HepG2 (cell line): ENCODE data around the gene SMIM1. TPM values are rescaled to one million over a fixed set of nuclear protein-coding genes. Genes with fewer than 3 reads are reported as not detected.

Experiments
- BRF2 ChIP-seq: sonication (generic); formaldehyde crosslinking; IDR thresholded peaks from 2 replicates; pipeline ENCODE4 v1.8.1; 2022; ENCODE audit warnings: mild to moderate bottlenecking, missing genetic modification reagents
- CHCHD3 ChIP-seq: sonication (generic); formaldehyde crosslinking; IDR thresholded peaks from 2 replicates; pipeline ENCODE4 v1.8.0; 2022; ENCODE audit warnings: mild to moderate bottlenecking, missing genetic modification reagents, moderate library complexity
- DMAP1 ChIP-seq: IDR thresholded peaks from 2 replicates; pipeline ENCODE4 v1.6.1; 2016
- FOXA1 ChIP-seq, 2 experiments: fragments of 450-650 bp in 1 of 2; sonication (generic) in 1 of 2; formaldehyde crosslinking in 1 of 2; IDR thresholded peaks; 2 replicates each; pipeline versions ENCODE4 v1.4.0 to v1.6.1; 2016 to 2020; ENCODE audit warnings: missing genetic modification reagents in 1 of 2
- HOXA7 ChIP-seq: sonication (generic); formaldehyde crosslinking; IDR thresholded peaks from 2 replicates; pipeline ENCODE4 v1.8.1; 2022; ENCODE audit warnings: mild to moderate bottlenecking, missing genetic modification reagents, moderate library complexity
- KLF6 ChIP-seq: IDR thresholded peaks from 2 replicates; pipeline ENCODE4 v1.8.0; 2016; ENCODE audit warnings: missing biosample characterization, missing genetic modification reagents
- MAF1 ChIP-seq: sonication (generic); formaldehyde crosslinking; IDR thresholded peaks from 2 replicates; pipeline ENCODE4 v1.5.0; 2020; ENCODE audit warnings: missing genetic modification reagents, borderline replicate concordance
- PAWR ChIP-seq: sonication (generic); formaldehyde crosslinking; IDR thresholded peaks from 2 replicates; pipeline ENCODE4 v1.4.0; 2020; ENCODE audit warnings: missing genetic modification reagents, mild to moderate bottlenecking, borderline replicate concordance
- PBX3 ChIP-seq: sonication (generic); formaldehyde crosslinking; IDR thresholded peaks from 2 replicates; pipeline ENCODE4 v1.8.1; 2023; ENCODE audit warnings: missing genetic modification reagents, inconsistent platforms, borderline replicate concordance
- RARA ChIP-seq: IDR thresholded peaks from 2 replicates; pipeline ENCODE4 v1.6.1; 2016; ENCODE audit warnings: missing genetic modification reagents, missing compliant biosample characterization
- RBFOX2 ChIP-seq: fragments of 200-400 bp; formaldehyde crosslinking; IDR thresholded peaks from 2 replicates; pipeline ENCODE4 v1.6.1; 2017; ENCODE audit warnings: low read depth, mild to moderate bottlenecking, low read length
- RFX1 ChIP-seq: fragments of 450-650 bp; IDR thresholded peaks from 2 replicates; pipeline ENCODE4 v1.6.1; 2017
- RORA ChIP-seq: sonication (generic); formaldehyde crosslinking; IDR thresholded peaks from 2 replicates; pipeline ENCODE4 v1.5.0; 2020; ENCODE audit warnings: mild to moderate bottlenecking, missing genetic modification reagents, moderate library complexity
- SMAD1 ChIP-seq: sonication (generic); formaldehyde crosslinking; IDR thresholded peaks from 2 replicates; pipeline ENCODE4 v1.4.0; 2020; ENCODE audit warnings: missing genetic modification reagents, low read depth, mild to moderate bottlenecking, borderline replicate concordance
- ZBTB34 ChIP-seq: sonication (generic); formaldehyde crosslinking; IDR thresholded peaks from 2 replicates; pipeline ENCODE4 v1.8.0; 2022; ENCODE audit warnings: mild to moderate bottlenecking, missing genetic modification reagents
- ZBTB46 ChIP-seq: sonication (generic); formaldehyde crosslinking; IDR thresholded peaks from 2 replicates; pipeline ENCODE4 v1.4.0; 2020; ENCODE audit warnings: mild to moderate bottlenecking, missing genetic modification reagents, borderline replicate concordance
- ZC3H4 ChIP-seq: sonication (generic); formaldehyde crosslinking; IDR thresholded peaks from 2 replicates; pipeline ENCODE4 v1.4.0; 2020; ENCODE audit warnings: missing genetic modification reagents, borderline replicate concordance
- ZNF224 ChIP-seq: sonication (generic); formaldehyde crosslinking; IDR thresholded peaks from 2 replicates; pipeline ENCODE4 v1.5.0; 2020; ENCODE audit warnings: mild to moderate bottlenecking, missing genetic modification reagents
- ZNF33A ChIP-seq: sonication (generic); formaldehyde crosslinking; IDR thresholded peaks from 2 replicates; pipeline ENCODE4 v1.5.1; 2020; ENCODE audit warnings: missing genetic modification reagents, mild to moderate bottlenecking, moderate library complexity, borderline replicate concordance
- ZNF512B ChIP-seq: sonication (generic); formaldehyde crosslinking; IDR thresholded peaks from 2 replicates; pipeline ENCODE4 v1.5.1; 2020; ENCODE audit warnings: missing genetic modification reagents, mild to moderate bottlenecking, borderline replicate concordance
- ZNF652 ChIP-seq: IDR thresholded peaks from 2 replicates; pipeline ENCODE4 v1.6.1; 2016; ENCODE audit warnings: low read depth, borderline replicate concordance
- ZNF709 ChIP-seq: sonication (generic); formaldehyde crosslinking; IDR thresholded peaks from 2 replicates; pipeline ENCODE4 v1.5.0; 2020; ENCODE audit warnings: mild to moderate bottlenecking, missing genetic modification reagents
- polyA plus RNA-seq, 8 experiments: library from polyadenylated mRNA; depleted of rRNA in 3 of 8; stranded (reverse) in 7 of 8; unstranded in 1 of 8; fragments of >200 nt; fragmentation: Illumina TruSeq in 4 of 8; extraction: Trizol in 4 of 8; gene quantifications; 2 replicates each; pipeline versions ENCODE4 v1.2.1 to v1.2.3, GENCODE V29; 2011 to 2016; ENCODE audit warnings: low read depth in 4 of 8, missing spikeins in 1 of 8, mixed read lengths in 1 of 8; ENCODE audit not compliant: insufficient read depth in 1 of 8
- total RNA-seq, 5 experiments: library from RNA; depleted of rRNA; stranded (reverse); fragments of >200 nt; fragmentation: Illumina TruSeq; extraction: Trizol; gene quantifications; 2 replicates each; pipeline ENCODE4 v1.2.3, GENCODE V29; 2016; ENCODE audit warnings: low read depth in 1 of 5

Gene SMIM1
- total and polyA plus RNA-seq, 2 of the 13 experiments (the other 11 are each of a cell fraction or from before 2014, with no cell fraction given), result 12.4 to 56.3 TPM

- no peak for TF ChIP-seq CHCHD3 (CRISPR knock-in tag)
- TF ChIP-seq BRF2 (CRISPR knock-in tag), result no peak; the same call in 1 of the 2 replicates
- no peak for TF ChIP-seq KLF6 (CRISPR knock-in tag)
- no peak for TF ChIP-seq HOXA7 (CRISPR knock-in tag)
- no peak for TF ChIP-seq SMAD1
- TF ChIP-seq RARA (CRISPR knock-in tag), result no peak; the same call in 1 of the 2 replicates
- no peak; the same call in 1 of the 2 replicates for TF ChIP-seq ZNF709
- TF ChIP-seq ZBTB34, result no peak
- no peak for TF ChIP-seq MAF1 (CRISPR knock-in tag)
- no peak for TF ChIP-seq RFX1
- TF ChIP-seq ZNF512B (CRISPR knock-in tag), result no peak
- TF ChIP-seq ZNF224, result no peak
- peak; percentile 88 for TF ChIP-seq RBFOX2
- TF ChIP-seq ZNF33A (CRISPR knock-in tag), result no peak
- TF ChIP-seq PAWR (CRISPR knock-in tag), result no peak; the same call in 1 of the 2 replicates
- no peak for TF ChIP-seq PBX3 (CRISPR knock-in tag)
- no peak for TF ChIP-seq RORA (CRISPR knock-in tag)
- peak; percentile 75; the same call in 1 of the 2 replicates for TF ChIP-seq ZC3H4 (CRISPR knock-in tag)
- no peak for TF ChIP-seq FOXA1 (IDR thresholded peaks at IDR 0.05)
- TF ChIP-seq FOXA1 (CRISPR knock-in tag; IDR thresholded peaks at IDR 0.05), result no peak
- TF ChIP-seq DMAP1 (CRISPR knock-in tag), result peak; percentile 80; the same call in 1 of the 2 replicates
- TF ChIP-seq ZNF652 (CRISPR knock-in tag), result no peak
- TF ChIP-seq ZBTB46 (CRISPR knock-in tag), result no peak; the same call in 1 of the 2 replicates
Measured at GRCh38 chr1:3772027-3772714, 378 bp upstream of the SMIM1 start (continued).
